Stimulated activated CD4-positive, alpha-beta T cell treated with anti-CD3 and anti-CD28 coated beads, Interleukin-15, amount 100 ng/mL, for 1 hour (primary cell): ENCODE measurements around the gene CDK14.
"Not testable (repeated sequence)": the region's sequence is repeated elsewhere in the genome, so short reads cannot be mapped to it uniquely, and the experiment has no call there.

Experiments
- DNase-seq, 2 donors: peaks; one replicate each; pipeline ENCODE4 v3.0.0-alpha.2; 2020; ENCODE audit warnings: low read depth in 1 of 2, low spot score in 1 of 2

Gene CDK14

GRCh38 chr7:90629297-90629918, 33.3 kb downstream of the CDK14 start:
- no peak for DNase-seq

- DNase-seq: no peak
These were observed 35.4 kb downstream of the CDK14 start for GRCh38 chr7:90631502-90631901.

GRCh38 chr7:90639683-90640082, 43.6 kb downstream of the CDK14 start:
- DNase-seq: not testable (repeated sequence)

- no peak for DNase-seq
These were observed 46.9 kb downstream of the CDK14 start for GRCh38 chr7:90642978-90643377.

- no peak for DNase-seq
These were observed 49.7 kb downstream of the CDK14 start for GRCh38 chr7:90645784-90646183.

- DNase-seq: no peak
These were observed 52.0 kb downstream of the CDK14 start for GRCh38 chr7:90648107-90648506.

GRCh38 chr7:90648834-90649233, 52.7 kb downstream of the CDK14 start:
- DNase-seq: no peak

GRCh38 chr7:90654718-90655427, 58.8 kb downstream of the CDK14 start:
- no peak for DNase-seq

- DNase-seq: no peak
These were observed 59.4 kb downstream of the CDK14 start for GRCh38 chr7:90655566-90655965.

GRCh38 chr7:90657481-90657880, 61.4 kb downstream of the CDK14 start:
- no peak for DNase-seq

GRCh38 chr7:90660100-90660499, 64.0 kb downstream of the CDK14 start:
- DNase-seq: no peak

GRCh38 chr7:90660819-90661218, 64.7 kb downstream of the CDK14 start:
- DNase-seq: no peak

- no peak for DNase-seq
These were observed 65.4 kb downstream of the CDK14 start for GRCh38 chr7:90661290-90662151.

GRCh38 chr7:90663176-90663575, 67.1 kb downstream of the CDK14 start:
- no peak for DNase-seq

GRCh38 chr7:90666186-90666585, 70.1 kb downstream of the CDK14 start:
- no peak for DNase-seq

- DNase-seq: no peak
These were observed 72.9 kb downstream of the CDK14 start for GRCh38 chr7:90668992-90669391.

- DNase-seq: no peak
These were observed 73.4 kb downstream of the CDK14 start for GRCh38 chr7:90669492-90669891.

- no peak for DNase-seq
These were observed 75.5 kb downstream of the CDK14 start for GRCh38 chr7:90671571-90671970.

- no peak for DNase-seq
These were observed 76.1 kb downstream of the CDK14 start for GRCh38 chr7:90672210-90672609.

- DNase-seq: no peak
These were observed 78.5 kb downstream of the CDK14 start for GRCh38 chr7:90674625-90675024.

- DNase-seq: no peak
These were observed 79.9 kb downstream of the CDK14 start for GRCh38 chr7:90675982-90676381.
